Activated CD8-positive, alpha-beta T cell treated with anti-CD3 and anti-CD28 coated beads, Interleukin-2, amount 10 ng/mL, durations not matched to agents 7 days and 5 days (primary cell): ENCODE results near the gene COL26A1. TPM values are rescaled to one million over a fixed set of nuclear protein-coding genes. Genes with fewer than 3 reads are reported as not detected.
A peak's percentile ranks its signal among the peaks of the same experiment; 100 is the strongest.
"Not testable (repeated sequence)": the region's sequence is repeated elsewhere in the genome, so short reads cannot be mapped to it uniquely, and the experiment has no call there.

Experiments
- ATAC-seq: fragments of 150-1000 bp; cut with Tn5 transposase; one replicate; pipeline ENCODE4 v1.10.0; 2021; ENCODE audit warnings: moderate library complexity
- CTCF ChIA-PET: fragments of 350-600 bp; sonication (Branson Sonifier 250); formaldehyde crosslinking; loops from one replicate; lab custom pipeline; 2021; ENCODE audit warnings: antibody characterized with exemption; lab: Charles Lee
- POLR2A ChIA-PET: fragments of 350-600 bp; sonication (Branson Sonifier 250); formaldehyde crosslinking; loops from one replicate; lab custom pipeline; 2021; ENCODE audit warnings: antibody characterized with exemption; lab: Charles Lee
- DNase-seq: peaks from one replicate; pipeline ENCODE4 v3.0.0-alpha.2; 2020
- H3K27ac Mint-ChIP-seq: one replicate; pipeline ENCODE4 v1.8.0; 2021; ENCODE audit warnings: mild to moderate bottlenecking, mixed read lengths
- H3K27me3 Mint-ChIP-seq: one replicate; pipeline ENCODE4 v1.8.0; 2021; ENCODE audit warnings: low read depth, mixed read lengths
- H3K36me3 Mint-ChIP-seq: one replicate; pipeline ENCODE4 v1.8.0; 2021; ENCODE audit warnings: low read depth, mixed read lengths
- H3K4me1 Mint-ChIP-seq: one replicate; pipeline ENCODE4 v1.8.0; 2021; ENCODE audit warnings: low read depth, mixed read lengths
- H3K4me3 Mint-ChIP-seq: one replicate; pipeline ENCODE4 v1.8.0; 2021; ENCODE audit warnings: mild to moderate bottlenecking, mixed read lengths
- H3K9me3 Mint-ChIP-seq: one replicate; pipeline ENCODE4 v1.8.0; 2022; ENCODE audit warnings: mixed read lengths; ENCODE audit not compliant: insufficient read depth
- total RNA-seq, 2 experiments: library from RNA; stranded (reverse); gene quantifications; one replicate each; pipeline ENCODE4 v1.2.3, GENCODE V29; 2021

Gene COL26A1
- total RNA-seq, 2 experiments from 2014 or later = not detected

DNA sequence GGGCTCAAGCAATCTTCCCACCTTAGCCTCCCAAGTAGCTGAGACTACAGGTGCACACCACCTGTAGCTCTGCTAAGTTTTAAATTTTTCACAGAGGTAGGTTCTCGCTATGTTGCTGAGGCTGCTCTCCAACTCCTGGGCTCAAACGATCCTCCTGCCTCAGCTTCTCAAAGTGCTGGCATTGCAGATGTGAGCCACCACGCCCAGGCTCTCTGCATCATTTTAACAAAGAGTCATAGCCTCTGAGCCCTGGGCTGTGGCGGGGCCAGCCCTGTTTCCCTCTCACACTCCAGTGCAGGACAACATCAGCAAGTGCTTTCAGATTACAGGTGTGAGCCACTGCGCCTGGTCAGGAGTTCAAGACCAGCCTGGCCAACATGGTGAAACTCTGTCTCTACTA, 102.5 kb downstream of the COL26A1 start:
- Mint-ChIP-seq H3K36me3 (no peaks in the 10 kb centered on the region), H3K27ac (peak overlapping the region; percentile 88), H3K9me3 (no peaks in the 10 kb centered on the region), H3K27me3 (no peaks in the 10 kb centered on the region), H3K4me1 (peaks cover 21% of the 10 kb centered on the region), H3K4me3 (peak overlapping the region; percentile 41)
- POLR2A ChIA-PET = no interaction called here
- CTCF ChIA-PET = interaction anchor here (0.6 to 1.9 kb wide), 5 partner anchors 15 to 101 kb away, joined by 3 to 9 read pairs (median 4); no protein-coding TSS in a partner anchor
- no peak for ATAC-seq
- DNase-seq = no peak

DNA sequence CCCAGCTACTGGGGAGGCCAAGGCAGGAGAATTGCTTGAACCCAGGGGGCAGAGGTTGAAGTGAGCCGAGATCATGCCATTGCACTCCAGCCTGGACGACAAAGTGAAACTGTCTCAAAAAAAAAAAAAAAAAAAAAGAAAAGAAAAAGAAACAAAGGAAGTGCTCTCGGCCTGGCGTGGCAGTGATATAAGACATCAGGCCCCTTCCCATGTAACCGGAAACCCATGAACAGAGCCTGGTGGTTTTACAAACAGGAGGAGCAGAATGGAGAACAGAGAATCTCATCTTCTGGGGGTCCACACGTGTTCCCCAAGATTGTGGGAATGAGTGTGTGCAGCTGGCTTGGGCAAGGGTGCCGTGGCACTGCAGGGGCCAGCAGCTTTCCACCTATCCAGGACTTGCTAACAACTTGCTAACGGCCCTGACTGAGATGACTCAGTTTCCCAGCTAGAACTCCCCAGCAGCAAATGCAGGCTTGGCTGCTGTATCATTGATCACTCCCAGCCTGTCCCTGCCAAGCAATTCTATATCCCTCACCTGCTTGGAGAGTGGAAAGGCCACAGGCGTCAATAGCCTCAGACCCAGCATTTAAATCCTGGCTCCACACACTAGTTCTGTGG, 103.0 kb downstream of the COL26A1 start:
- POLR2A ChIA-PET = interaction anchor here (0.6 kb wide), 1 partner anchor 199 kb away, joined by 3 read pairs; no protein-coding TSS in a partner anchor
- Mint-ChIP-seq H3K27me3 (no peaks in the 10 kb centered on the region), H3K4me1 (peaks cover 21% of the 10 kb centered on the region), H3K4me3 (peak overlapping the region; percentile 41), H3K36me3 (no peaks in the 10 kb centered on the region), H3K27ac (peak overlapping the region; percentile 88), H3K9me3 (no peaks in the 10 kb centered on the region)
- CTCF ChIA-PET = interaction anchor here (0.9 to 1.9 kb wide), 3 partner anchors 42 to 101 kb away, joined by 4 to 9 read pairs (median 4); no protein-coding TSS in a partner anchor
- DNase-seq (peak; percentile 57), ATAC-seq (peak; percentile 43)

DNA sequence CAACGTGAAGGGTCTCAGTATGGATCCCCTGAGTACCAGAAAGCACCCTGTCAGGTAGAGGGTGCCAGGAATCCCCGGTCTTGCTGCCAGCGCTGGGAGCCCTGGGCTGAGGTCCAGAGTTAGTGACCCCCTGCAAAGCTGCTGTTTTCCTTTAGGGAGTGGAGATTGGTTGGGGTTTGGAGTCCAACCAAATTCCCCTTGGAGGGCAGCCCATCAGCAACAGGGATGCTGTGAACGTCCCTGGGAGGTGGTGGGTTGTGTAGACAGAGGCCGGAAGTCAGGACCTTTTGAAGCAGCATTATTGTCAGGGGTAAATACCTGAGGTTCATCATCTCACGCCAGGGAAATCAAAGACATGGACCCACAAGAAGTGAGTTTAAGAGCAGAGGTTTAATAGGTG, 104.2 kb downstream of the COL26A1 start:
- DNase-seq (no peak), ATAC-seq (no peak)
- Mint-ChIP-seq H3K9me3 (no peaks in the 10 kb centered on the region), H3K4me1 (peaks cover 21% of the 10 kb centered on the region), H3K4me3 (no peak overlapping the region), H3K27ac (no peak overlapping the region), H3K36me3 (no peaks in the 10 kb centered on the region), H3K27me3 (no peaks in the 10 kb centered on the region)
- POLR2A ChIA-PET = no interaction called here
- CTCF ChIA-PET = no interaction called here

DNA sequence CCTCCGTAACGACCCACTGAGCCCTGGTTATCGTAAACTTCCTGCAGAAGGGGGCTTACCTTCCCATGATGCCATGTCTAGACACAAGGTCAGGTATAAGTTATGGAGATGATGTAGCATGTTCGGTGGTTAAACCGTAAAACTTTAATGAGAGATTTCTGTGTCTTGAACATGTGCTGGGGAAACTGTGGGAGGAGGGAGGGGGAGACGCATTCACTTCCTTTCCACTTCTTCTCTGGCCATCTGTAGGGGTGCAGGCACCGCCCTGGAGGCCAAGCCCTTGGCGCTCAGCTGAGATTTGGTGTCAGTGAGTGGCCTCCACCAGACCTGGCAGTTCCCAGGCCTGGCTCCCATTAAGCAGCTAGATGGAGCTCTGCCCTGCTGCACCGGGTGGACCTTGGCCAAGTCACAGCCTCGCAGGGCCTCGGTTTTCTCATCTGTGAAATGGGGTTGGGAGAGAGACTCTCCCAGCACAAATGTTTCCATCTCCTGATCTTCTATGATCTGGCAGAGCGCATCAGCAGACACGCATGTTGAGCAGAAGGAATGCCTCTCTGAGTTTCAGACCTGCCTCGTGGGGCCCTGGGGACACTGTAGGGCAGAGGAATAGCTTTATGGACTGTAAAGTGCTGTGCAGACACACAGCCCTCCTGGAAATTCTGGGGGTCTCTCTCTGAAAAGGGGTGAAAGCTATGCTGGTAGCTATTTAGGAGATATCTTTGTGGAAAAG, 106.0 kb downstream of the COL26A1 start:
- CTCF ChIA-PET = interaction anchor here (1.0 kb wide), 1 partner anchor 20 kb away, joined by 3 read pairs; no protein-coding TSS in a partner anchor
- ATAC-seq = no peak
- Mint-ChIP-seq H3K4me3 (no peak overlapping the region), H3K4me1 (peaks cover 21% of the 10 kb centered on the region), H3K27me3 (no peaks in the 10 kb centered on the region), H3K9me3 (no peaks in the 10 kb centered on the region), H3K36me3 (no peaks in the 10 kb centered on the region), H3K27ac (no peak overlapping the region)
- POLR2A ChIA-PET = no interaction called here
- no peak for DNase-seq

DNA sequence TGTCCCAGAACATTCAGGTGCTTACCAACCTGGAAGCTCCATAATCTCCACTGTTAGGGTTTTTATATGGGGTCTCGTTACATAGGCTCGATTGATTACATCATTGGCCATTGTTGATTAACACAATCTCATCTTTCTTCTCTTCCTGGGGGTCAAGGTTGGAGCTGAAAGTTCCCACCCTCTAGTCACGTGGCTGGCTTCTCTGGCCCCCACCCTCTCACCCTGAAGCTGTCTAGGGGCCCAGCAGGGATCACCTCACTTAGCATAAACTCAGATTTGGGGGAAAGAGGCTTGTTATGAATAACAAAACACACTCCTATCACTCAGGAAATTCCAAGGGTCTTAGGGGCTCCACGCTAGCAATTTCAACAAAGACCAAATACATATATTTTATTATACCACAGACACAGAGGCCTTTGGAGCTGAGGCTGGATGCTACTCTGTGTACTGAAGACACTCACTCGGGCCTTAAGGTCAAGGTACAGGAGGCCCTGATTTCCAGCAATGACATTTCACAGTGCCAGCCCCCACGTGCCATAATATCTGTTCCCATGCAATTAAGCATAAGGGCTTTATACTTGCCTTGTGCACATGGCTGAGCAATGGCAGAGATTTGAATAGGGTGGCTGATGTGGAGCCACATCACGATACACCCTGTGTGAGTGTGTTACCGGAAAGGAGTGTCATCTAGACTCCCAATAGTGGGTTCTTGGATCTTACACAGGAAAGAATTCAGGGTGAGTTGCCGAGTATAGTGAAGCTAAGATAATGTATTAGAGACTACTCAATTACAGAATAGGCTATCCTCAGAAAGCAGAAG, 108.2 kb downstream of the COL26A1 start:
- no peak overlapping the region for H3K27ac Mint-ChIP-seq
- H3K27me3 Mint-ChIP-seq = no peaks in the 10 kb centered on the region
- H3K36me3 Mint-ChIP-seq = no peaks in the 10 kb centered on the region
- H3K4me3 Mint-ChIP-seq = no peak overlapping the region
- CTCF ChIA-PET = no interaction called here
- H3K4me1 Mint-ChIP-seq = peaks cover 14% of the 10 kb centered on the region
- no peak for ATAC-seq
- no peaks in the 10 kb centered on the region for H3K9me3 Mint-ChIP-seq
- no peak for DNase-seq
- POLR2A ChIA-PET = no interaction called here

DNA sequence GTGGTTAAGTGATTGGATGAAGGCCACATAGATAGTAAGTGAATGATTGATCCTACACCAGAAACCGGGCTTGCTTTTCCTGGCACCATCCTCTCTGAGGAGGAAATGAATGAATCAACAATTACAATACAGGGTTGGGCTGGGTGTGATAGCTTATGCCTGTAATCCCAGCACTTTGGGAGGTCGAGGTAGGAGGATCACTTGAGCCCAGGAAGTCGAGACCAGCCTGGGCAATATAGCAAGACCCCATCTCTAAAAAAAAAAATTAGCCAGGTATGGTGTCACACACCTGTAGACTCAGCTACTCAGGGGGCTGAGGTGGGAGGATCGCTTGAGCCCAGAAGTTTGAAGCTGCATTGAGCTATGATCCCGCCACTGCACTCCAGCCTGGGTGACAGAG, 111.5 kb downstream of the COL26A1 start:
- peaks cover 4% of the 10 kb centered on the region for H3K36me3 Mint-ChIP-seq
- ChIA-PET POLR2A (no interaction called here), CTCF (no interaction called here)
- H3K9me3 Mint-ChIP-seq = peaks cover 5% of the 10 kb centered on the region
- ATAC-seq (no peak), DNase-seq (no peak)
- H3K4me3 Mint-ChIP-seq = no peak overlapping the region
- H3K4me1 Mint-ChIP-seq = peaks cover 3% of the 10 kb centered on the region
- H3K27ac Mint-ChIP-seq = no peak overlapping the region
- H3K27me3 Mint-ChIP-seq = peaks cover 7% of the 10 kb centered on the region

DNA sequence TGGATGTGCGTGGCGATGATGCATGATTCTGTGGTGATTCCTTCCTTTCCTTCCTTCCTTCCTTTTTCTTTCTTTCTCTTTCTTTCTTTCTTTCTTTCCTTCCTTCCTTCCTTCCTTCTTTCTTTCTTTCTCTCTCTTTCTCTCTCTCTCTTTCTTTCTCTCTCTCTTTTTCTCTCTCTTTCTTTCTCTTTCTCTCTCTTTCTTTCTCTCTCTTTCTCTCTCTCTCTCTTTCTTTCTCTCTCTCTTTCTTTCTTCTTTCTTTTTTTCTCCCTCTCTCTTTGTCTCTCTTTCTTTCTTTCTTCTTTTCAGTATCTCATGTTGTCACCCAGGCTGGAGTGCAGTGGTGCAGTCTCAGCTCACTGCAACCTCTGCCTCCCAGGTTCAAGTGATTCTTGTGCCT, 113.0 kb downstream of the COL26A1 start:
- POLR2A ChIA-PET, H3K27me3 Mint-ChIP-seq, DNase-seq, H3K4me1 Mint-ChIP-seq, H3K27ac Mint-ChIP-seq, H3K4me3 Mint-ChIP-seq, ATAC-seq, H3K36me3 Mint-ChIP-seq: not testable (repeated sequence)
- H3K9me3 Mint-ChIP-seq = peaks cover 17% of the 10 kb centered on the region
- CTCF ChIA-PET = interaction anchor here (0.6 kb wide), 1 partner anchor 679 kb away, joined by 3 read pairs; no protein-coding TSS in a partner anchor

DNA sequence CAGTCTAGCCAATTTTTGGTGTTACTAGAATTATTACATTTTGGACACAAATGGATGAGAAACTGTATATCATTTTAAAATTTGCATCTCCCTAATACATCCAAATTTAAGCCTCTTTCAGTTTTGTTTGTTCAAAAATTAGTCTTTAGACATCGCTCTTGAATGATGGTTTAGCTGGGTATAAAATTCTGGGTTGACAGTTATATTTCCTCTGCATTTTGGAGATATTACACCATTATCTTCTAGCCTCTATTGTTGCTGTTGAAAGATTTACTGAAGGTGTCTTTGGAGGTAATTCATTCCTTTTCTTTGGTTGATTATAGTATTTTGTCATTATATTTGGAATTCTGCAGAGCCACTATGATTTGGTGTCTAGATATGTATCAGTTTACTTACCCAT, 116.5 kb downstream of the COL26A1 start:
- DNase-seq (no peak), ATAC-seq (no peak)
- CTCF ChIA-PET = no interaction called here
- Mint-ChIP-seq H3K4me1 (peaks cover 3% of the 10 kb centered on the region), H3K36me3 (peaks cover 9% of the 10 kb centered on the region), H3K27ac (no peak overlapping the region), H3K9me3 (peaks cover 20% of the 10 kb centered on the region), H3K4me3 (no peak overlapping the region), H3K27me3 (peaks cover 7% of the 10 kb centered on the region)
- POLR2A ChIA-PET = no interaction called here

DNA sequence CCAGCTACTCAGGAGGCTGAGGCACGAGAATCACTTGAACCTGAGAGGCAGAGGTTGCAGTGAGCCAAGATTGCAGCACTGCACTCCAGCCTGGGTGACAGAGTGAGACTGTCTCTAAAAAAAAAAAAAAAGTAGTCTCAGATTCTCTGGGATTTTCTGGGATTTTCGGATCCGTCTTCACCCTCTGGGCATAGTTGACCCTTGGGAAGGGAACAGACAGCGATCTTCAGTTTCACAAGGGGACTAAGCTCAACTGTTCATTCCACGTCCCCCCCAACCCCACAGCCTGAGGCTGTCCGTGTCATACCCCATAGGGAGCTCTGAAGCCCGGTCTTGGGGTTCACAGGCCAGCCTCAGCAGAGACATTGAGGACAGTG, 123.4 kb downstream of the COL26A1 start:
- H3K4me1 Mint-ChIP-seq, H3K27me3 Mint-ChIP-seq, H3K27ac Mint-ChIP-seq, DNase-seq, ATAC-seq, H3K9me3 Mint-ChIP-seq, H3K4me3 Mint-ChIP-seq, POLR2A ChIA-PET, H3K36me3 Mint-ChIP-seq: not testable (repeated sequence)
- CTCF ChIA-PET = interaction anchor here (1.3 kb wide), 1 partner anchor 74 kb away, joined by 3 read pairs; no protein-coding TSS in a partner anchor

DNA sequence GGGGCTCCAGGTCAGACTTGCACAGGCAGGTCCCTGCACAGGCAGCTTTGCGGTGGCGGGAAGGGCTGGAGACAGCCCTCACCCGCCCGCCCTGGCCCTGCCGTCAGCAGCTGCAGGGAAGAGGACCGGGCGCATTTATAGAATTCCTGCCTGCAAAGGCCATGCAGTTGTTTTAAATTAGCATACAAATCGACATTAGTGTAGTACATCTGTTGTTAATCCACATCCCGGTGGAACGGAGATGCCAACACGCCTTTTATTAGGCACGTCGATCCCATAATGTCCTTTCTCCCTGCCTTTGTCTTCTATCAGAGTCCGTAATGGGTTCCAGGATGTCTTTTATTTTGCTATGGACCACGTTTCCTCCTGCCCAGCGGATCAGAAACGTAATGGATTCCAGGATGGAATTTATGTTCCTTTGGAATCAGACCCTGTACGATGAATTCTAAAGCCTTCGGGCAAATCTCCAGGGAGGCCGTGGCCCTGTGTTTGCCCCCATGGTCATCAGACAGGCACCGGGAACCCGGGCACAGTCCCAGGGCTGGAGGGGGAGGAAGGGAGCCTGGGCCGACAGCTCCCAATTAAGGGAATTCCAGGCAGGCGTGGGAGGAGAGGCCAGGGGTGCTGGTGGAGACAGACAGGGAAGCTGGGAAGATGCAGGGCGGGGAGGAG, 123.9 kb downstream of the COL26A1 start:
- ChIA-PET CTCF (interaction anchor here (1.3 kb wide), 1 partner anchor 75 kb away, joined by 3 read pairs; no protein-coding TSS in a partner anchor), POLR2A (no interaction called here)
- no peaks in the 10 kb centered on the region for H3K4me1 Mint-ChIP-seq
- no peaks in the 10 kb centered on the region for H3K36me3 Mint-ChIP-seq
- no peak overlapping the region for H3K4me3 Mint-ChIP-seq
- H3K27me3 Mint-ChIP-seq = peaks cover 6% of the 10 kb centered on the region
- ATAC-seq (no peak), DNase-seq (no peak)
- no peak overlapping the region for H3K27ac Mint-ChIP-seq
- H3K9me3 Mint-ChIP-seq = no peaks in the 10 kb centered on the region

DNA sequence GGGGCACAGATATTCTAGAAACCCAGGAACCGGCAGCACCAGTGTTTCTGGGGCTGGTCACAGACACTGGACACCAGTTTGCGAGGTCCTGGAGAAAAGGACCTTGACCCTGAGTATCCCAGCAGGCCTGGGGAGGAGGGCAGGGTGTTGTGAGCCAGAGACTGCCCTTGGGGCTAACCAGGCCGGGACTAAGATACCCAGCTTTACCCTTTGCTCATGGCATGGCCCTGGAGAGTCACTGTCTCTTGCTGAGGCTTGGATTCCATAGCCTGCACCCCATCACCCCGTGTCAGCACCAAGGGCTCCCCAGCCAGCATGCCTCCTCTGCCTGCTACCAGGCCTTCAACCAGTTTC, 124.4 kb downstream of the COL26A1 start:
- CTCF ChIA-PET = no interaction called here
- POLR2A ChIA-PET = interaction anchor here (1.0 kb wide), 1 partner anchor 28 kb away, joined by 3 read pairs; no protein-coding TSS in a partner anchor
- DNase-seq = no peak
- no peaks in the 10 kb centered on the region for H3K36me3 Mint-ChIP-seq
- H3K4me1 Mint-ChIP-seq = no peaks in the 10 kb centered on the region
- no peaks in the 10 kb centered on the region for H3K9me3 Mint-ChIP-seq
- H3K27ac Mint-ChIP-seq = no peak overlapping the region
- peaks cover 9% of the 10 kb centered on the region for H3K27me3 Mint-ChIP-seq
- H3K4me3 Mint-ChIP-seq = no peak overlapping the region
- no peak for ATAC-seq
